GM21423 (cell line): ENCODE measurements around the gene SV2B.

Source experiments
- ATAC-seq: cut with Tn5 transposase; IDR thresholded peaks from one replicate; pipeline ENCODE4 v1.9.1; 2021; ENCODE audit warnings: mild to moderate bottlenecking, moderate library complexity; ENCODE audit not compliant: unreplicated experiment

The SV2B gene

DNA sequence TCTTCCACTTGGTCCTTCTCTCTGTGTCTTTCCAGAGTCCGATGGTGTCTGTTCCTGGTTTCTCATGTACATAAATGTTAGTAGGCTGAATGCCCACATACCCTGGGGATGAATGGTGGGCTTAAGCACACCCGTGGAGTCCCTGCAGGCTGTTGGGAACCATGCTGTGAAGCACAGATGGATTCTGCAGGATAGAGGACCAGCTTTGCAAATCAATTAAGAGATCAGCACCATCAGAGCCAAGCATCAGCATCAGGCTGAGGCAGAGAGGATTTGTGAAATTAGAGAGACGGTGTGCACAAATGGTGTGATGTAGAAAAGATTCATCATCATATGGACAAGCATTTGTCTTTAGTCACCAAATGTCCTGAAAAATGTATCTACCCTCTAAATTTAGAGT, 127.1 kb downstream of the SV2B start:
- no peak for ATAC-seq

DNA sequence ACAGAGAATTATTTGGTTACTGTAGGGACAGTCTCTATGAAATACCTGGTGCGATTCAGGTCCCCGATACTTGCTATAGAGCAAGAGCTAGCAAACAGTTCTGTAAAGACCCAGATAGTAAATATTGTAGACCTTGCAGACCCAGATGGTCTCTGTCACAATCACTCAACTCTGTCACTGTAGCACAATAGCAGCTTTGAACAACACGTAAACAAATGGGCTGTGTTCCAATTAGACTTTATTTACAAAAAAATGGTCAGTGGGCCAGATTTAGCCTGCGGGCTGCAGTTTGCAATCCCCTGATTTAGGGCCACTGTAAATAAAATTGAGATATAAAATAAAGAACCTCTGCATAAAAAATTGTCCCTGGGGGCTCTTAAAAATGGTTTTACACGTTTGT, 127.7 kb downstream of the SV2B start:
- ATAC-seq, result no peak

DNA sequence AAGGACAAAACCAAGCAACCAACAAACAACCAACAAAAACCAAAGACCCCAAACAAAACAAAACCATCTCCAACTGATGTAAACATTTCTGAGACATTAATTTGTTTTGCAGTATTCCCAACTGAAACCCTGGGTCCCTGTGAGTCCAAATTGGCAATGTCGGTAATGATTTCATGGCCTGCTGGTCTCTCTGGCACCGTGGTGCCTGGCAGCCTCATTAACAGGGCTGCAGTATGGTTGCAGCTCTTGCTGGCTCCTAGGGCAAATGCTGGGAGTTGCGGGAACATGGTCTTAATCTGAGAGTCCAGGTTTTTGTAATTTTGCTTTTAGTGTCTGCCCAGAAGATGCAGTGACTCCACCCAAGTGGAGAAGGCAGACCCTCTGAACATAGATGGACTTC, 128.3 kb downstream of the SV2B start:
- ATAC-seq, result no peak

DNA sequence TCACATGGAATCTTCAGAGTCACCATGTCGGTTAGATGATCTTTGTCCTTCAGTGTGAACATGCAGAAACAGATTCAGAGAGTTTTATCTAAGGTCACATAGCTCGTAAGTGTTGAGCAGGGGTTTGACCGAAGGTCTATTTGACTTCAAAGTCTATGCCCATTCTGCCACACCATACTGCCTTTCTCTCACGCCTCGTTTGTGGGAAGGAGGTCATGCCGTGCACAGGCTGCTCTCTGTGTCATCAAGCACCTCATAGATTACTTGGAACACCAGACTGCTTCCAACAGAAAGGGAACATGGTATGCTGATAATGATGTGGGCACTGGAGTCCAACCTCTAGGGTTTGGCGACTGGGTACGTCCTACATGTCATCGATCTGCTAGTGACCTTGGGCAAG, 128.8 kb downstream of the SV2B start:
- no peak for ATAC-seq

DNA sequence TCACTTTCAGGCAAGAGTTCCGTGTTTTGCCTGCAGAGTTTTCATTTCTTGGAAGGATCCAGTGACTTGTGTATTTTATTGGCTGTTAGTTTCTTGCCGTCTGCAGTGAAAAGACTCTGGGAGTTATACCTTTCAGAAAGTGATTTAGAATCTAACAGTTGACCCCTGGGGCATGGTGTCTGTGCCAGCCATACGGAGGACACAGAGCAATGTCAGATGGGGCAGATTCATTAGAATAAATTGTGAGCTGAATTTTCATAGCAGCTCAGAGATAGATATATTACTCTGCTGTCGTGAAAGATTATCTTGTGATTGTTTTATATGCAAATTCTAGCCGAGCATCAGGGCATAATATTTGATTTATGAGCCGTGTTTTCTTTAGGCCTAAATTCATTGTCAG, 131.6 kb downstream of the SV2B start:
- ATAC-seq, result no peak

DNA sequence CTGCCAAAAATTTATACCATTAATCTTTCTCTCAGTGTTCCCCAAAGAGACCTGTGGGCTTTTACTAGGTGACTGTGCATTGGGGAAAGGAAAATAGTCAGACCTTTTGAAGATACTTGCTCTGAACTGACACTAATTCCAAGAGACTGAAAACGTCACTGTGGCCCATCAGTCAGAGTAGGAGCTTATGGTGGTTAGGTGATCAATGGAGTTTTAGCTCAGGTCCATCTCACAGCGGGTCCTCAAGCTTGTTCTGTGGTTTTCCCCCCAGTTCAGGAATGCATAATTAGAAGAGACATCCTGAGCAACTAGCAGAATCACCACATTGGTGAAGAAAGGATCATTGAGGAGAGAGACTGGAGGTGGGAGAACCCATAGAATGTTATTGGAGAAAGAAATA, 134.7 kb downstream of the SV2B start:
- no peak for ATAC-seq

DNA sequence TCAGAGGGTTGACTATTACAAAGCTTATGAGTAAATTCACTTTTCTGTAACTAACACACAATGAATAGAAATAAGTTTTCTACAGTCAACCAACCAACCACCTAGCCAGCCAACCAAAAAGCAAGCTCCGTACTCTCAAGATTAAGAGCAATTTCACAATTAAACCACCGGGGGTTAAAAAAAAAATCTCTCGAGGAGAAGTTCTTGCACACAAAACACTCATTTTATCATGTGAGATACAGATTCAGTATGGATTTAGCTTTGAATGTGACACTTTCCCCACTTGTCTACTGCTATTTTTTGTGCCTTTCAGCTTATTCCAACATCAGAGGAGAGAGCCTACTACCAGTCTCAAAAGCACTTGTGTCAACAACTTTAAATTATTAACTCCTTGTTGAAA, 135.3 kb downstream of the SV2B start:
- no peak for ATAC-seq

DNA sequence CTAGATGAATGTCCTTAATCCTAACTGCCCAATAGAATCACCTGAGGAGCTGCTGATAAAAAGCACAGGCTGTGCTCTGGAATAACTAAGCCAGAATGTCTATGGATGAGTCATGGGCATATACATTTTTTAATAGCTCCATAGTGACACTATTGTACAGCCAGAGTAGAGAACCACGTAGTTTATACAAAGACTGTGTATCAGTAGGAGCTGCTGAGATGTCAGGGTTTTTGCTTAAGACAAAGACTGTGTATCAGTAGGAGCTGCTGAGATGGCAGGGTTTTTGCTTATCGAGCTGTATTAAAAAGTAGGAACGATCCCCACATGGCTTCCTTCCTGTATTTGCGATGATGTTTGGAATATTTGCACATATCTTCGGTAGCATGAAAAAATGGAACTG, 137.4 kb downstream of the SV2B start:
- ATAC-seq, result no peak

DNA sequence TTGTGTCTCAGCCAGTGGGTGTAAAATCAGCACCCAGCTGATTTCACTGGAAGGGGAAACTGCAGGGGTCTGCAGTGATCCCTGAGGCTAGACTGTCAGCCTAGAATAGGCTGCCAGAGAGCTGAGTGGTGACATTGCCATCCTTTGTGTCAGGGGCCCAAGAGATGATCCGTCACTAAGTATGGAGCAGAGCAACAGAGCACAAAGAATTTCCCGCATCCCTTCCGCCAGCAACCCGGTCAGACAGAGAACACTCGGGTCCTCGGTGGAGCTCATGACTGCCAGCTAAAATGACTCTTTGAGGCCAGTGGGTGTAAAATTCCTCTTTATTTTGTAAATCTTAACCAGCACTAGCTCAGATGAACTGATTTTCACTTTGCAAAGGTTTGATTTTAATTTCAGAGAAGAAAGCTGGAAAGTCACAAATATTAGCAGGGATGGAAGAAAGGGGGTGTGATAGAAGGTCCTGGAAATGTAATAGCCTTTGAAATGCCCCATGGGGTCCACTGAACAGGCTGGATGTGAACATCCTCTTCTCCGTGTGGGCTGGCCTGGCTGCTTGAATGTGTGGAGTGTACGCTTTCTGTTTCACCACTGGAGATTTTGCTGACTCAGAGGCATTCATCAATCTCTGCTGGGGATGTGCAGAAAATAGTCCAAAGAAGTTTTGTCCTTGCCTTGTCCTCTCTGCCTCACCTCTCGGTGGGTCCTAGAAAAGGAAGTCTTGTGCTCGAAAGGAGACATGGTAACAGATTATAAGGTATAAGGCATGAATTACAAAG, 138.8 kb downstream of the SV2B start:
- no peak for ATAC-seq

DNA sequence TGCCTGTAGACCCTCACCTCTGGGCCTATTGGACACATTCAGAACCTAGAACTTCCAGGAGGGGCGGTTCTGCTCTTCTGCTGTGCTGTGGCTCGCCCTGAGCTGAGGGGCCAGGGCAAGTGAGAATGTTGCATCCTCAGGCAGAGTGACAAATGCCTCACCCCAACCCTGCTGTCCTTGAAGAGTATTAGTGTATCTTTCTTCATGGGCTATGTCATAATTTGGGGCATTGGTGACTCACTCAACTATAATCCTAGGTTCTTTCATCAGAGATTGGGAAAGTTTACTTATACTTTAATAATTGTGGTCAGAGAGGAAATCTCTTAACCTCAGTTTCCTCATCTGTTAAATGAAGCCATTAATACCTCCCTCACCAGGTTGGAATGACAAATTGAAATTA, 143.8 kb downstream of the SV2B start:
- no peak for ATAC-seq

DNA sequence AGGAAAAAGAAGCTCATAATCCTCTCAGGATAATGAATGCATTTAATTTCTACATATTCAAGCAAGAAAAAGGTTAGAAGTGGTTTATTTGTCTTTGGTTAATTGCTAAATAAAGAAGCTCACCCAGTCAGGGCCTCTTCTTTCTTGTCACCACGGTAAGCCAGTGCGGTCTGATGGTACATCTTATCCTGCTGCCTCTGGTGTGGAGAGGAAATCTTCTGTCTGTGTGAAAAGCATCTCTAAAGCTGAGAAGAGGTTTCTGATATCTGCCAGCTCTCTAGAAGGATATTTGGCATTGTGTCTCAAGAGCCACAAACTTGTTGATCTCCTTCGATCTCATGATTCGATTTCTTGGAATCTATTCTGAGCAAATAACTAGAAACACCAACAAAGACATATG, 144.9 kb downstream of the SV2B start:
- ATAC-seq, result no peak

DNA sequence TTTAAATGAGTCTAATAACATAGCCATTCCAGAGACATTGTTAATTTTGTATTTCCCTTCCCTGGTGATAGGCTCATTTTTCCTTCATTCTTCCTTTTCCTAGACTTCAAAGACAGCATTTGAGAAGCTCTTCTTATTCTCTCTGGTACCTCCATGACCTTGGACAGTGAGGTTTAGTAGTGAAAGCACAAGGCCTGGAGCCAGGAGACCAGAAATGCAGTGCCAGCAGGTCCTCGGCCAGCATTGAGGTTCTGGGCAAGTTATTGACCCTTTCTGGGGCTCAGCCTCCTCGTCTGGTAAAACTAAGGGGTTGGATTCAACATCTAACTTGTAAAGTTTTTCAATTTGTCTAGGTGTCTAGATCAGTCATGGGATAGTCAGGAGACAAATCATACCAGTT, 146.9 kb downstream of the SV2B start:
- no peak for ATAC-seq

DNA sequence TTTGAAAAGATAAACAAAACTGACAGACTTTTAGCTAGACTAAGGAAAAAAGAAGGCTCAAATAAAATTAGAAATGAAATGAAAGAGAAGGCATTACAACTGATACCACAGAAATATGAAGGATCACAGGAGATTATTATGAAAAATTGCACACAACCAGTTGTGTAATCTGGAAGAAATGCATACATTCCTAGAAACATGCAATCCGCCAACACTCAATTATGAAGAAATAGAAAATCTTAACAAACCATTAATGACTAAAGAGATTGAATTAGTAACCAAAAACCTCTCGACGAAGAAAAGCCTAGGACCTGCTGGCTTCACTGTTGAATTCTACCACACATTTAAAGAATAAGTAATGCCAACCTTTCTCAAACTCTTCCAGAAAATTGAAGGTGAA, 149.5 kb downstream of the SV2B start:
- no peak for ATAC-seq

DNA sequence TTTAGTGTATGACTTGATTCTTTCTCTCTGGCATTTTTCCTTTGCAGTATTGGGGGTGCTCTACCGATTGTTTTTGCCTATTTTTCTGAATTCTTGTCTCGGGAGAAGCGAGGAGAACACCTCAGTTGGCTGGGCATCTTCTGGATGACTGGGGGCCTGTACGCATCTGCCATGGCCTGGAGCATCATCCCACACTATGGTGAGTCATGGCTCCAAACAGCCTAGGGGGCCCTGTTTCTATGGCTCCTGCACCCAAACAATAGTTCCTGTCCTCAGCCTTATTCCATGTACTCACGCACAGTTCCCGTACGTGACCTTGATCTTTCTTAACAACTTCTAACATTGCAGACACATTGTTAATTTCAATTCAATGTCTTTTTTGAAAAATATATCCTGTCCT, 152.3 kb downstream of the SV2B start:
- ATAC-seq, result no peak

DNA sequence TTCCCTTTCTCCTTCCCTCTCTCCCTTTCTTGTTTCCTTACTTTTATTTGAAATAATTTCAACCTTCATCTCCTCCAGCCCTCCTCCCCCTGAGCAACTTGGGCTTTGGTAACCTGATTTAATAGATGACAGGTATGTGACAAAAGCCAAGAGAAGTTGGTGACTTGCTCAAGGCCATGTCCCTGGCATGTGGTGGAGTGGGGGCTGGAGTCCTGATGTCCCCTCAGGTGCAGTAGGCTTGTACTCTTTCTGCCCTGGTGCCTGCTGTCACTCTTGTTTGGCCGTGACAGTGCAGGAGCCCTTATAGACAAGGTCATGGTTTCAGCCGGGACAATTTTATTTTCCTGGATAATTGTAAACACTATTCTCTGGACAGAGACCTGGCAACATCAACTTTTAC, 152.7 kb downstream of the SV2B start:
- no peak for ATAC-seq

DNA sequence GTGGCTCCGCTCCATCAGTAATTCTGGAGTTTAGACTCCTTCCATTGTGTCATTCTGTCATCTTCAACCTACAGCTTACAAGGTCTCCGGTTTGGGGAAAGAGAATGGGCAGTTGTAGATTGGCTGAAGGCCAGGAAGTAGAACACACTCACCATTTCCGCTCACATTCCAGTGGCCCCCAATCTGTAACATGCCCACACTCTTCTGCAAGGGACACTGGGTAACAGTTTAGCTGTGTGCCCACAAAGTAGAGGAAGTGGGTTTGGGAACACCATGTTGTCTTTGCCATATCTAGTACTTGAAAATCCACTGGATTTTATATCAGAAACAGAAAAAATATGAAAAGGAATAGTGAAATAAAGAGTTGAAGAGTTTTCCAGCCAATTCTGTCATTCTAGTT, 153.5 kb downstream of the SV2B start:
- no peak for ATAC-seq

DNA sequence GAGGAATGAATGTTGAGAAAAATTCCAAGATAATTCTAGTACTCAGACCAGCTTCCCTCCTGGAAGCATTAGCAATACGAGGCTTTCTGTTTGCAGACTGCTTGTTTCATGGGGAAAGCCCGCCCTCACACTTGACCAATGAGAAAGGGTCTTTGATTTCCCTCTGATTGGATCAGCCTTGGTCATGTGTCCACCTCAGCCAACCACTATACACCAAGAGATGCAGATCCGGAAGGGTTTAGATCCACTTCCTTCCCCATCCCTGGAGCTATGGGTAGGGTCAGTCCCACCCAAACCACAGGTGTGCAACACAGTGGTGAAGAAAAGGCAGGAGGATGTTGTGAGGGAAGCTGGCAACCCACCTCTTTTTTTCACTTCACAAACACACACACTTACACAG, 154.7 kb downstream of the SV2B start:
- no peak for ATAC-seq

DNA sequence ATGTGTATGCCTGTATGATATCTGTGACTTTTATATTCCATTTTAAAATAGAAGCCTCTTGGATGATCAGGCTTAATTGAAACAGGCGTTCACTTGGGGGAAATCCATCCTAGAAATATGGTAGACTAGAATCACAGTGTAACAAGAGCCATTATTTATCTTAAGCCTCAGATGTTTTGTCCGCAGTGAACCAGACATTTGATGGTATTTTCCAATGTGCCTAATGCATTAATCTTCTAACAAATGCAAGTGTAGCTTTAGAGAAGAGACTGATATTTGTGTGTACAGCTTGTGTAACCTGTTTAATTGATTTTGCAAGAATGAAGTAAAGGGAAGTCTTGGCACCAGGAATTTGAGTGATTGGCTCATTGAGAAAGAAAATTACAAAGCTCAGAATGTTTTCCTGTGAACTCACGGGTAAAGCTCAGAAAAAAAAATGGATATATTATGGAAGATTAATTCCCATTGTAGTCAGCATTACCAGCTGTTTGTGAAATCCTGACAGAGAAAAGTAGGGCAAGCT, 155.7 kb downstream of the SV2B start:
- no peak for ATAC-seq

DNA sequence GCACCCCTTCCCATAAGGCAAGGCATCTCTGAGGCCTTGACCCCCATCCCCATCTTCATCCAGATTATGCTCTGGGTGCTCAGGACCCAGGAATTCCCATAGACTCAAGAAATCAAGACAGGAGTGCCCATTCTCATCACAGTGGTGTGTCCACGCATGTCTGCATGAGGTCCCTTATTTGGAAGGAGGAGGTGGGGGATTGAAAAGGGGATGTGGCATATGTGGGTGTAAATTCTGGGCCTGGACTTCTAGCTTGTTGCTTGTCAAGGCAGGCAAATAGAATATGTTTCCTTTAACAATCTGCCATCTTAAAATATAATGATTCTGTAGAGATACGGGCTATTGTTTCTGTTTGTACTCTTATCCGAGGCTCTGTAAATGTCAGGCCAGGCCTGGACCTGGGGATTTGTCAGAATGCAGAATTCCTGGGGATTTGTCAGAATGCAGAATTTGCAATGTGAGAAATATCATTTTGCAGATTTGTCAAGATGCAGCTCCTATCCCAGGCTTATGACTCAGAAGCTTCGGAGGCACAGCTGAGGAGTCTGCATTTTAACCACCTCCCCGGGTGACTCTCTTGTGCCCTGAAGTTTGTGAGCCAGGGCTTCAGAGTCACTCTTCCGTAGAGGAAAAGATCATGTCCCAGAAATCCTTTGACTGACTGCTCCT, 157.8 kb downstream of the SV2B start:
- ATAC-seq, result no peak

DNA sequence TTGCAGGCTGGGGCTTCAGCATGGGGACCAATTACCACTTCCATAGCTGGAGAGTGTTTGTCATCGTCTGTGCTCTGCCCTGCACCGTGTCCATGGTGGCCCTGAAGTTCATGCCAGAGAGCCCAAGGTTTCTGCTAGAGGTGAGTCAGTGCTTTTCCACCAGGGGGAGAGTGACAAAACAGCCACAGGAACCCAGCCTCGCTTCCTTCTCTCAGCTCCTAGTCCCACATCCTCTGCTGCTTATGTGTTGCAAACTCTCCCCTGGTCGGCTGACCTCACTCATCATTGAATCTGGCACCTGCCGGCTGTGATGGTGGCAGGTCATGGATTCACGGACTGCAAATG, 158.3 kb downstream of the SV2B start:
- no peak for ATAC-seq

DNA sequence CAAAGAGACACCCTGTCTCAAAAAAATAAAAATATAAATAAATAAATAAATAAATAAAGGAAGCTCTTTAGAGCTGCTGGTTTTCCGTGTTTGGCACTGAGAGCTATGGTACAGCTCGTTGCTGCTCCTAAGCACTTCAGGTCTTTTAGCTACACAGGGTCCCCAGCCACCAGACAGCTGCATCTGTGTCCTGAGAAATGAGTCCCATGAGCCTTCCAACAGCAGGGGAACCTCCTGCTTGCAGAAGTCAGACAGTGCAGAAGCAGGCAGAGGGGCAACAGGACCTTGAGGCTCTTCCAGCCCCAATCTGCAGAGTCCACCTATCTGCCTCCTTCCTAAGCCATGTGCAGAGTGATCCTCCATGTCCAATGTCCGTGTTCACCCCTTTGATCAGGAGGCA, 159.0 kb downstream of the SV2B start:
- no peak for ATAC-seq

DNA sequence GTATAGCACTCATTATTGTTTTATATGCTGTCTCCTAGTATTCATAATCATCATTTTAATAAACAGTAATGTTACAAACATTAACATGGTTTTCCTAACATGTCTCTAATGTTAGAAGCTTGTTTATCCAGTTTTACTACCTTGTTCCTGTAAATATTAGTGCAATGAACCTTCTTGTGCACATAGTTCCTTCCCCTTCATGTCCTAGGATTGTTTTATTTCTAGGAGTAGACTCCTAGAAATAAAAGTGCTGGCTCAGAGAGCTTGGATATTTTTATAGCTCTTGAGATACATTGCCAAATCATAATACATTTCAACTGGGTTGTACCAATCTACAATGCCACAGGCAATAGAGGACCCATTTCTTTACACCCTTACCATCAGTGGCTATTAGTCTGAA, 161.3 kb downstream of the SV2B start:
- ATAC-seq, result no peak
